GM19043 (cell line): ENCODE results near the gene SAP25.
A peak's percentile ranks its signal among the peaks of the same experiment; 100 is the strongest.

Experiments
- ATAC-seq: cut with Tn5 transposase; IDR thresholded peaks from one replicate; pipeline ENCODE4 v1.9.1; 2021; ENCODE audit warnings: low read depth; ENCODE audit not compliant: unreplicated experiment

Gene SAP25

GRCh38 chr7:100573691-100574361 lies at the start of gene SAP25:
Gene SAP25 (minus strand): TSS chr7:100573900. CDS start chr7:100573742, 158 bp downstream.
- no peak for ATAC-seq

GRCh38 chr7:100621554-100621953 lies 47.9 kb upstream of the SAP25 start:
- ATAC-seq, result no peak

- ATAC-seq, result no peak
Observed at GRCh38 chr7:100620804-100621203, 47.1 kb upstream of the SAP25 start.

- no peak for ATAC-seq
Observed at GRCh38 chr7:100620239-100620638, 46.5 kb upstream of the SAP25 start.

GRCh38 chr7:100614308-100614861 lies 40.7 kb upstream of the SAP25 start:
- no peak for ATAC-seq

- ATAC-seq, result no peak
Observed at GRCh38 chr7:100613412-100614175, 39.9 kb upstream of the SAP25 start.

- no peak for ATAC-seq
Observed at GRCh38 chr7:100612730-100613390, 39.2 kb upstream of the SAP25 start.

- peak; percentile 92 for ATAC-seq
Observed at GRCh38 chr7:100611983-100612729, 38.5 kb upstream of the SAP25 start, which contains the start of gene MOSPD3. Gene MOSPD3 (plus strand): TSS chr7:100612540. CDS start chr7:100612792, 252 bp downstream.

- ATAC-seq, result no peak
Observed at GRCh38 chr7:100609958-100610357, 36.3 kb upstream of the SAP25 start.

GRCh38 chr7:100607111-100607510 lies 33.4 kb upstream of the SAP25 start:
- ATAC-seq, result no peak

GRCh38 chr7:100606313-100606712 lies 32.6 kb upstream of the SAP25 start:
- ATAC-seq, result no peak

- ATAC-seq, result no peak
Observed at GRCh38 chr7:100604976-100605911, 31.5 kb upstream of the SAP25 start.

- ATAC-seq, result peak; percentile 68
Observed at GRCh38 chr7:100604028-100604975, 30.6 kb upstream of the SAP25 start.

- no peak for ATAC-seq
Observed at GRCh38 chr7:100603726-100604027, 30.0 kb upstream of the SAP25 start.

GRCh38 chr7:100602889-100603725 lies 29.4 kb upstream of the SAP25 start:
- no peak for ATAC-seq

- ATAC-seq, result no peak
Observed at GRCh38 chr7:100600730-100601038, 27.0 kb upstream of the SAP25 start.

- no peak for ATAC-seq
Observed at GRCh38 chr7:100599911-100600729, 26.4 kb upstream of the SAP25 start.
